Measurements from ENCODE around the gene MRPS2.
"Not testable (repeated sequence)": the region's sequence is repeated elsewhere in the genome, so short reads cannot be mapped to it uniquely, and the experiment has no call there.

MRPS2 gene

GRCh38 chr9:135499326-135500070 is 984 bp upstream of the MRPS2 start:
- DNase-seq (ENCODE audit: low read depth in 2 of 2) = peak; percentile 77 to 87

GRCh38 chr9:135500071-135500524 is 384 bp upstream of the MRPS2 start:
- DNase-seq (ENCODE audit: low read depth in 2 of 2) = no peak

GRCh38 chr9:135501261-135502167 is 1.0 kb downstream of the MRPS2 start:
- no peak for DNase-seq (ENCODE audit: low read depth in 2 of 2)

GRCh38 chr9:135502168-135502872 is 1.8 kb downstream of the MRPS2 start:
- no peak for DNase-seq (ENCODE audit: low read depth in 2 of 2)

GRCh38 chr9:135502873-135503321 is 2.4 kb downstream of the MRPS2 start:
- no peak for DNase-seq (ENCODE audit: low read depth in 2 of 2)

GRCh38 chr9:135503371-135504261 is 3.1 kb downstream of the MRPS2 start:
- DNase-seq (ENCODE audit: low read depth in 2 of 2) = no peak

- DNase-seq (ENCODE audit: low read depth in 2 of 2) = peak in 1 of 2 donors; percentile 30
Measured at GRCh38 chr9:135504262-135505243, 4.1 kb downstream of the MRPS2 start.

- DNase-seq (ENCODE audit: low read depth in 2 of 2) = no peak
Measured at GRCh38 chr9:135505406-135506187, 5.1 kb downstream of the MRPS2 start.

- DNase-seq (ENCODE audit: low read depth in 2 of 2) = no peak
Measured at GRCh38 chr9:135506327-135507103, 6.0 kb downstream of the MRPS2 start.

- no peak for DNase-seq (ENCODE audit: low read depth in 2 of 2)
Measured at GRCh38 chr9:135507104-135508035, 6.9 kb downstream of the MRPS2 start.

- DNase-seq (ENCODE audit: low read depth in 2 of 2) = no peak
Measured at GRCh38 chr9:135508211-135508820, 7.8 kb downstream of the MRPS2 start.

GRCh38 chr9:135509458-135509857 is 9.0 kb downstream of the MRPS2 start:
- no peak for DNase-seq (ENCODE audit: low read depth in 2 of 2)

GRCh38 chr9:135512241-135512603 is 11.7 kb downstream of the MRPS2 start:
- DNase-seq (ENCODE audit: low read depth in 2 of 2) = no peak

- no peak for DNase-seq (ENCODE audit: low read depth in 2 of 2)
Measured at GRCh38 chr9:135512904-135513303, 12.4 kb downstream of the MRPS2 start.

- no peak for DNase-seq (ENCODE audit: low read depth in 2 of 2)
Measured at GRCh38 chr9:135513351-135513846, 12.9 kb downstream of the MRPS2 start.

- DNase-seq (ENCODE audit: low read depth in 2 of 2) = not testable (repeated sequence)
Measured at GRCh38 chr9:135513906-135514305, 13.4 kb downstream of the MRPS2 start.
